HCT116 (cell line): ENCODE results near the gene ANKRD55. TPM values are rescaled to one million over a fixed set of nuclear protein-coding genes. Genes with fewer than 3 reads are reported as not detected.
A peak's percentile ranks its signal among the peaks of the same experiment; 100 is the strongest.
"Not testable (repeated sequence)": the region's sequence is repeated elsewhere in the genome, so short reads cannot be mapped to it uniquely, and the experiment has no call there.

Experiments
- ATAC-seq: fragments of 200-7000 bp; cut with Tn5 transposase; 2 replicates; pipeline ENCODE4 v1.9.1; 2020; ENCODE audit warnings: mild to moderate bottlenecking, moderate library complexity
- BruUV-seq: library from RNA; stranded (reverse); fragments of 400-500 nt; replicated peaks from 2 replicates; lab custom pipeline; 2021; lab: Mats Ljungman, UMichigan
- CTCF ChIA-PET: fragments of 300-600 bp; sonication (Branson Sonifier 250); formaldehyde crosslinking; loops from one replicate; lab custom pipeline; 2021; ENCODE audit warnings: antibody characterized with exemption; lab: Charles Lee
- POLR2A ChIA-PET: fragments of 300-600, 350-600 bp; sonication (Branson Sonifier 250); formaldehyde crosslinking; loops from one replicate; lab custom pipeline; 2021; ENCODE audit warnings: antibody characterized with exemption; lab: Charles Lee
- RAD21 ChIA-PET, 2 experiments: fragments of 300-600 bp; sonication (Branson Sonifier 250); formaldehyde crosslinking; loops; one replicate each; lab custom pipeline; 2023; ENCODE audit warnings: low total read pairs in 2 of 2; ENCODE audit not compliant: uncharacterized antibody in 2 of 2, unreplicated experiment in 2 of 2, low non-redundant PET in 1 of 2; lab: Charles Lee
- DNase-seq: peaks from one replicate; pipeline ENCODE4 v3.0.0-alpha.2; 2010; ENCODE audit warnings: low read depth, low spot score
- H2AFZ ChIP-seq: fragments of 200-600 bp; shearing (Covaris generic), sonication (generic); 2 replicates; pipeline ENCODE4 v1.6.1; 2017; ENCODE audit warnings: low read depth, mixed run types, mixed read lengths, antibody characterized with exemption, low read length; ENCODE audit not compliant: poor library complexity, severe bottlenecking
- H3K27ac ChIP-seq: 2 replicates; pipeline ENCODE4 v1.5.1; 2012; ENCODE audit warnings: low read depth, low read length
- H3K27me3 ChIP-seq: fragments of 200-600 bp; sonication (generic); 2 replicates; pipeline ENCODE4 v1.6.1; 2016; ENCODE audit warnings: mixed run types, low read length, mixed read lengths; ENCODE audit not compliant: insufficient read depth
- H3K36me3 ChIP-seq, 2 experiments: fragments of 200-500 bp in 1 of 2; fragments of 200-600 bp in 1 of 2; sonication (Bioruptor generic) in 1 of 2; sonication (generic) in 1 of 2; 2 replicates each; pipeline versions ENCODE4 v1.5.1 to v1.6.1; 2014 to 2016; ENCODE audit warnings: low read length in 2 of 2, inconsistent platforms in 1 of 2, mixed read lengths in 1 of 2, mixed run types in 1 of 2; ENCODE audit not compliant: insufficient read depth in 2 of 2, control insufficient read depth in 1 of 2
- H3K4me1 ChIP-seq, 2 experiments: fragments of 200-600 bp in 1 of 2; sonication (generic) in 1 of 2; 2 replicates each; pipeline versions ENCODE4 v1.5.1 to v1.6.1; 2012 to 2017; ENCODE audit warnings: low read length in 2 of 2, inconsistent platforms in 1 of 2, mild to moderate bottlenecking in 1 of 2, mixed read lengths in 1 of 2, mixed run types in 1 of 2, moderate library complexity in 1 of 2; ENCODE audit not compliant: insufficient read depth in 2 of 2, control insufficient read depth in 1 of 2
- H3K4me2 ChIP-seq: fragments of 200-600 bp; sonication (generic); 2 replicates; pipeline ENCODE4 v1.6.1; 2017; ENCODE audit warnings: mixed run types, low read length, mixed read lengths
- H3K4me3 ChIP-seq, 2 experiments: fragments of 200-600 bp in 1 of 2; sonication (generic) in 1 of 2; replicated peaks in 1 of 2; 2 replicates each; pipeline ENCODE4 v1.5.1; 2011 to 2016; ENCODE audit warnings: low read length in 2 of 2, control low read depth in 1 of 2, low read depth in 1 of 2, mild to moderate bottlenecking in 1 of 2, mixed read lengths in 1 of 2, mixed run types in 1 of 2
- H3K79me2 ChIP-seq: fragments of 200-600 bp; sonication (generic); 2 replicates; pipeline ENCODE4 v1.6.1; 2017; ENCODE audit warnings: mild to moderate bottlenecking, mixed run types, low read length, moderate library complexity, mixed read lengths; ENCODE audit not compliant: insufficient read depth
- H3K9ac ChIP-seq: fragments of 200-600 bp; sonication (generic); 2 replicates; pipeline ENCODE4 v1.6.1; 2016; ENCODE audit warnings: low read length, mixed read lengths
- H3K9me2 ChIP-seq: fragments of 200-600 bp; sonication (generic), shearing (Covaris generic); 2 replicates; pipeline ENCODE4 v1.6.1; 2017; ENCODE audit warnings: mixed run types, mild to moderate bottlenecking, moderate library complexity; ENCODE audit not compliant: insufficient read depth
- H3K9me3 ChIP-seq, 2 experiments: fragments of 200-500 bp in 1 of 2; fragments of 200-600 bp in 1 of 2; sonication (Bioruptor generic) in 1 of 2; sonication (generic) in 1 of 2; 2 replicates each; pipeline ENCODE4 v1.6.1; 2014 to 2017; ENCODE audit warnings: low read length in 2 of 2, mixed read lengths in 2 of 2, inconsistent platforms in 1 of 2, low read depth in 1 of 2, mild to moderate bottlenecking in 1 of 2, mixed run types in 1 of 2, moderate library complexity in 1 of 2; ENCODE audit not compliant: control insufficient read depth in 1 of 2, insufficient read depth in 1 of 2
- H4K20me1 ChIP-seq: fragments of 200-600 bp; sonication (generic), shearing (Covaris generic); 2 replicates; pipeline ENCODE4 v1.6.1; 2017; ENCODE audit warnings: mixed run types, mild to moderate bottlenecking, moderate library complexity; ENCODE audit not compliant: insufficient read depth
- EZH2phosphoT487 ChIP-seq: fragments of 200-600 bp; IDR thresholded peaks from 2 replicates; pipeline ENCODE4 v1.6.1; 2018; ENCODE audit warnings: antibody characterized with exemption, borderline replicate concordance
- POLR2A ChIP-seq: IDR thresholded peaks from 2 replicates; pipeline ENCODE4 v1.7.0; 2011; ENCODE audit warnings: borderline replicate concordance; ENCODE audit not compliant: insufficient read depth, insufficient read length; ENCODE audit errors: extremely low read depth
- POLR2AphosphoS5 ChIP-seq: IDR thresholded peaks from 2 replicates; pipeline ENCODE4 v1.6.1; 2011; ENCODE audit warnings: mild to moderate bottlenecking, low read depth, low read length, moderate library complexity
- RAD21 ChIP-seq: IDR thresholded peaks from 2 replicates; pipeline ENCODE4 v1.6.1; 2012; ENCODE audit warnings: low read depth, mild to moderate bottlenecking
- SRF ChIP-seq: IDR thresholded peaks from 2 replicates; pipeline ENCODE4 v1.6.1; 2012; ENCODE audit warnings: low read depth
- intact Hi-C: fragments of 100-400 bp; cut with micrococcal nuclease; formaldehyde crosslinking; loops from 2 replicates; pipeline ENCODE4 v1.10.0; 2022
- total RNA-seq: library from RNA; stranded (reverse); gene quantifications from one replicate; pipeline ENCODE4 v1.2.1, GENCODE V29; 2021; ENCODE audit not compliant: unreplicated experiment

ANKRD55 gene
- total RNA-seq, 1 experiment from 2014 or later: not detected

- CTCF ChIA-PET, H3K27ac ChIP-seq, H3K4me2 ChIP-seq, BruUV-seq, H4K20me1 ChIP-seq, H2AFZ ChIP-seq, RAD21 ChIA-PET, H3K4me1 ChIP-seq, H3K36me3 ChIP-seq, POLR2A ChIA-PET, DNase-seq, intact Hi-C loops, H3K9me2 ChIP-seq, H3K27me3 ChIP-seq, ATAC-seq, H3K9me3 ChIP-seq, H3K4me3 ChIP-seq, H3K9ac ChIP-seq, H3K79me2 ChIP-seq: not testable (repeated sequence)
- peak; percentile 19; the same call in 1 of the 2 replicates for TF ChIP-seq SRF
Observed at GRCh38 chr5:56249085-56249484, 16.0 kb upstream of the ANKRD55 start.

GRCh38 chr5:56247592-56247991 is 14.5 kb upstream of the ANKRD55 start:
- no peak overlapping the region for H3K4me3 ChIP-seq
- ATAC-seq: no peak
- H3K4me2 ChIP-seq: no peak overlapping the region
- DNase-seq: no peak
- H3K36me3 ChIP-seq: no peaks in the 10 kb centered on the region
- no peaks in the 10 kb centered on the region for H3K79me2 ChIP-seq
- intact Hi-C loops: no loop called here
- CTCF ChIA-PET: no interaction called here
- no peaks in the 10 kb centered on the region for H4K20me1 ChIP-seq
- no peak overlapping the region for H3K9ac ChIP-seq
- no peak for TF ChIP-seq POLR2A
- no peak for TF ChIP-seq RAD21
- TF ChIP-seq POLR2AphosphoS5: no peak
- TF ChIP-seq EZH2phosphoT487: no peak
- no peaks in the 10 kb centered on the region for H3K9me2 ChIP-seq
- H3K27me3 ChIP-seq: no peaks in the 10 kb centered on the region
- RAD21 ChIA-PET: no interaction called here
- no peak overlapping the region for H3K27ac ChIP-seq
- H3K9me3 ChIP-seq: no peaks in the 10 kb centered on the region
- H2AFZ ChIP-seq: no peak overlapping the region
- H3K4me1 ChIP-seq: no peaks in the 10 kb centered on the region
- no TSS peak for BruUV-seq
- POLR2A ChIA-PET: no interaction called here
